Astrocyte (in vitro differentiated cells and primary cell): ENCODE results near the gene SPHK2. TPM values are rescaled to one million over a fixed set of nuclear protein-coding genes. Genes with fewer than 3 reads are reported as not detected.
"Not testable (repeated sequence)": the region's sequence is repeated elsewhere in the genome, so short reads cannot be mapped to it uniquely, and the experiment has no call there.

Experiments
- DNase-seq: peaks from one replicate; pipeline ENCODE4 v3.0.0-alpha.2; 2010; ENCODE audit warnings: low read depth
- FAIRE-seq: peaks from 2 replicates; lab custom pipeline; 2011; peaks lifted over from hg19 to GRCh38; lab: Jason Lieb, UNC
- H2AFZ ChIP-seq: 2 replicates; pipeline ENCODE4 v1.6.0; 2012; ENCODE audit warnings: low read depth, low read length, inconsistent platforms
- H3K27ac ChIP-seq: 2 replicates; pipeline ENCODE4 v1.5.1; 2011; ENCODE audit warnings: low read depth, low read length, inconsistent platforms
- H3K27me3 ChIP-seq: 2 replicates; pipeline ENCODE4 v1.6.0; 2011; ENCODE audit warnings: low read length, inconsistent platforms; ENCODE audit not compliant: insufficient read depth
- H3K36me3 ChIP-seq: 2 replicates; pipeline ENCODE4 v1.5.1; 2011; ENCODE audit warnings: low read length, inconsistent platforms; ENCODE audit not compliant: insufficient read depth
- H3K4me1 ChIP-seq: 2 replicates; pipeline ENCODE4 v1.5.1; 2011; ENCODE audit warnings: low read length, inconsistent platforms; ENCODE audit not compliant: insufficient read depth
- H3K4me2 ChIP-seq: 2 replicates; pipeline ENCODE4 v1.6.0; 2012; ENCODE audit warnings: low read length, inconsistent platforms
- H3K4me3 ChIP-seq: 2 replicates; pipeline ENCODE4 v1.5.1; 2011; ENCODE audit warnings: low read depth, mild to moderate bottlenecking, low read length, inconsistent platforms; ENCODE audit not compliant: insufficient read depth
- H3K79me2 ChIP-seq: 2 replicates; pipeline ENCODE4 v1.6.0; 2012; ENCODE audit warnings: mild to moderate bottlenecking, low read length, inconsistent platforms; ENCODE audit not compliant: insufficient read depth
- H3K9ac ChIP-seq: 2 replicates; pipeline ENCODE4 v1.6.0; 2012; ENCODE audit warnings: mild to moderate bottlenecking, low read length, inconsistent platforms
- H3K9me3 ChIP-seq: 2 replicates; pipeline ENCODE4 v1.5.1; 2012; ENCODE audit warnings: low read depth, mild to moderate bottlenecking, low read length, inconsistent platforms; ENCODE audit not compliant: insufficient read depth
- H4K20me1 ChIP-seq: 2 replicates; pipeline ENCODE4 v1.6.0; 2012; ENCODE audit warnings: low read length, inconsistent platforms; ENCODE audit not compliant: insufficient read depth
- H3K27ac Mint-ChIP-seq: one replicate; pipeline ENCODE4 v1.8.0; 2021; ENCODE audit warnings: mild to moderate bottlenecking, mixed read lengths; ENCODE audit not compliant: unreplicated experiment
- H3K27me3 Mint-ChIP-seq: one replicate; pipeline ENCODE4 v1.8.0; 2021; ENCODE audit warnings: low read depth, mixed read lengths; ENCODE audit not compliant: unreplicated experiment
- H3K36me3 Mint-ChIP-seq: one replicate; pipeline ENCODE4 v1.8.0; 2021; ENCODE audit warnings: low read depth, mixed read lengths; ENCODE audit not compliant: unreplicated experiment
- H3K4me1 Mint-ChIP-seq: one replicate; pipeline ENCODE4 v1.8.0; 2021; ENCODE audit warnings: low read depth, mixed read lengths; ENCODE audit not compliant: unreplicated experiment
- H3K4me3 Mint-ChIP-seq: one replicate; pipeline ENCODE4 v1.8.0; 2021; ENCODE audit warnings: mild to moderate bottlenecking, moderate library complexity, mixed read lengths; ENCODE audit not compliant: unreplicated experiment
- H3K9me3 Mint-ChIP-seq: one replicate; pipeline ENCODE4 v1.8.0; 2021; ENCODE audit warnings: mild to moderate bottlenecking, mixed read lengths; ENCODE audit not compliant: unreplicated experiment
- EZH2 ChIP-seq: IDR thresholded peaks from 2 replicates; pipeline ENCODE4 v1.6.1; 2012; ENCODE audit warnings: mild to moderate bottlenecking, low read length, inconsistent platforms; ENCODE audit not compliant: insufficient read depth
- total RNA-seq: library from RNA; stranded (reverse); gene quantifications from 2 replicates; pipeline ENCODE4 v1.2.1, GENCODE V29; 2021
- TF ChIP-seq, protein P1 (sequence below): IDR thresholded peaks from 2 replicates; pipeline ENCODE4 v1.5.1; 2011; ENCODE audit warnings: low read depth, mild to moderate bottlenecking, inconsistent platforms, low read length, moderate library complexity; ENCODE audit not compliant: insufficient read depth

The SPHK2 gene
- total RNA-seq, 1 donor from 2014 or later: 29.4 TPM

DNA sequence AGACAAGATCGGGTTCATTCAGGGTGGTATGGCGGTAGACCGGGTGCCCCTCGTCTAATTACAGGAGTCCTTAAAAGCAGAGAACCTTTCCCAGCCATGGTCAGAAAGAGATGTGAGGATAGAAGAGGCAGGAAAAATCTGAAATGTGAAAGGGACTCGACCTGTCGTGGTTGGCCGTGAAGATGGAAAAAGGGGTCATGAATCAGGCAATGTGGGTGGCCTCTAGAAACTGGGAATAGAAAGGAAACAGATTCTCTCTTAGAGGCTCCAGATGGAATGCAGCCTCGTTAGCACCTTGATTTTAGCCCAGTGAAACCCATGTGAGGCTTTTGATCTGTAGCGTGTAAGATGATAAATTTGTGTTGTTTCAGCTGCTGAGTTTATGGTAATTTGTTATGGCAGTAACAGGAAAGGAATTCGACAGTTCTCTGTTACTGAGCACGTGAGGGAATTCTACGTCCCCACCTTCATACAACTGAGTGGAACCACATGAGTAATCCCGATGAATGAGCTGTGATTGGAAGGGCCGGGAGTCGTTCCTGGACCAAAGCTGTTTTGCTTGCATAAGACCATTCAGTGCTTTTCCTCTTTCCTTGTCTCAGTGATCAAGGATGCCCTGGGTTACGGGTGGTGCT, 37.7 kb downstream of the SPHK2 start:
- FAIRE-seq: peak; percentile 85
- no peaks in the 10 kb centered on the region for H4K20me1 ChIP-seq
- H3K4me1 Mint-ChIP-seq: peaks cover 6% of the 10 kb centered on the region
- no peak overlapping the region for H3K4me3 ChIP-seq
- H3K27me3 Mint-ChIP-seq: peaks cover 3% of the 10 kb centered on the region
- no peaks in the 10 kb centered on the region for H3K79me2 ChIP-seq
- H3K4me3 Mint-ChIP-seq: no peak overlapping the region
- TF ChIP-seq, protein P1, sequence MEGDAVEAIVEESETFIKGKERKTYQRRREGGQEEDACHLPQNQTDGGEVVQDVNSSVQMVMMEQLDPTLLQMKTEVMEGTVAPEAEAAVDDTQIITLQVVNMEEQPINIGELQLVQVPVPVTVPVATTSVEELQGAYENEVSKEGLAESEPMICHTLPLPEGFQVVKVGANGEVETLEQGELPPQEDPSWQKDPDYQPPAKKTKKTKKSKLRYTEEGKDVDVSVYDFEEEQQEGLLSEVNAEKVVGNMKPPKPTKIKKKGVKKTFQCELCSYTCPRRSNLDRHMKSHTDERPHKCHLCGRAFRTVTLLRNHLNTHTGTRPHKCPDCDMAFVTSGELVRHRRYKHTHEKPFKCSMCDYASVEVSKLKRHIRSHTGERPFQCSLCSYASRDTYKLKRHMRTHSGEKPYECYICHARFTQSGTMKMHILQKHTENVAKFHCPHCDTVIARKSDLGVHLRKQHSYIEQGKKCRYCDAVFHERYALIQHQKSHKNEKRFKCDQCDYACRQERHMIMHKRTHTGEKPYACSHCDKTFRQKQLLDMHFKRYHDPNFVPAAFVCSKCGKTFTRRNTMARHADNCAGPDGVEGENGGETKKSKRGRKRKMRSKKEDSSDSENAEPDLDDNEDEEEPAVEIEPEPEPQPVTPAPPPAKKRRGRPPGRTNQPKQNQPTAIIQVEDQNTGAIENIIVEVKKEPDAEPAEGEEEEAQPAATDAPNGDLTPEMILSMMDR: no peak
- no peak for TF ChIP-seq EZH2
- no peaks in the 10 kb centered on the region for H3K27me3 ChIP-seq
- H2AFZ ChIP-seq: no peak overlapping the region
- H3K27ac Mint-ChIP-seq: no peak overlapping the region
- H3K36me3 Mint-ChIP-seq: peaks cover 2% of the 10 kb centered on the region
- peaks cover 16% of the 10 kb centered on the region for H3K4me1 ChIP-seq
- H3K36me3 ChIP-seq: no peaks in the 10 kb centered on the region
- H3K4me2 ChIP-seq: peak overlapping the region; percentile 70
- H3K9me3 Mint-ChIP-seq: no peaks in the 10 kb centered on the region
- peak; percentile 93 for DNase-seq
- peak overlapping the region; percentile 43 for H3K9ac ChIP-seq
- H3K27ac ChIP-seq: peak overlapping the region; percentile 66
- no peaks in the 10 kb centered on the region for H3K9me3 ChIP-seq

DNA sequence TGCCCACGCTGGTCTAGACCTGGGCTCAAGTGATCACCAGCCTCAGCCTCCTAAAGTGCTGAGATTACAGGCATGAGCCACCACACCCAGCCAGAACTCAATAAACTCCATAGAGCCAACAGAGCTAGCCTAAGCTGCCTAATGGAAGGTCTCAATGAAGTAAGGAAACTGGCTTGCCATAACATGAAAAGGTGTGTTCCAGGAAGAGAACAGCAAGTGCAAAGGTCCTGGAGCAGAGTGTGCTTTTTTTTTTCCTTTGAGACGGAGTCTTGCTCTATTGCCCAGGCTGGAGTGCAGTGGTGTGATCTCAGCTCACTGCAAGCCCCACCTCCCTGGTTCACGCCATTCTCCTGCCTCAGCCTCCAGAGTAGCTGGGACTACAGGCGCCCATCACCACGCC, 38.5 kb downstream of the SPHK2 start:
- not testable (repeated sequence) for H3K27me3 ChIP-seq, H3K9me3 ChIP-seq, H3K4me2 ChIP-seq, H3K9ac ChIP-seq, H3K27me3 Mint-ChIP-seq, FAIRE-seq, DNase-seq, H3K4me3 Mint-ChIP-seq, H4K20me1 ChIP-seq, H3K27ac Mint-ChIP-seq, H3K4me3 ChIP-seq, H3K36me3 Mint-ChIP-seq, H3K9me3 Mint-ChIP-seq, H3K4me1 Mint-ChIP-seq, H2AFZ ChIP-seq, H3K79me2 ChIP-seq, H3K36me3 ChIP-seq
- peak overlapping the region; percentile 11 for H3K27ac ChIP-seq
- peaks cover 16% of the 10 kb centered on the region for H3K4me1 ChIP-seq

DNA sequence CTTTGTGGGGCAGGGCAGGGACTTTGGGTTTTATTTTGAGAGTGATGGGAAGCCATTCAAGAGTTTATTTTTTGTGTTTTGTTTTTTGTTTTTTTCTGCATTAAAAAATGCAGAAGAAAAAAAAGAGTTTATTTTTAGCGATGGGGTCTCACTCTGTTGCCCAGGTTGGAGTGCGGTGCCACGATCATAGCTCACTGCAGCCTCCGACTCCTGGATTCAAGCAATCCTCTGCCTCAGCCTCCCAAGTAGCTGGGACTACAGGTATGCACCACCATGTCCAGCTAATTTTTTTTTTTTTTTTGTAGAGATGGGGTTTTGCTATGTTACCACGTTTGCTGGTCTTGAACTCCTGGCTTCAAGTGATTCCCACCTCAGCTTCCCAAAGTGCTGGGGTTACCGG, 39.2 kb downstream of the SPHK2 start:
- FAIRE-seq (no peak), DNase-seq (no peak)
- no peaks in the 10 kb centered on the region for H3K36me3 ChIP-seq
- no peaks in the 10 kb centered on the region for H3K79me2 ChIP-seq
- TF ChIP-seq EZH2: no peak
- TF ChIP-seq, protein P1: no peak
- H2AFZ ChIP-seq: no peak overlapping the region
- H3K9me3 ChIP-seq: no peaks in the 10 kb centered on the region
- no peak overlapping the region for H3K9ac ChIP-seq
- no peak overlapping the region for H3K27ac Mint-ChIP-seq
- H3K36me3 Mint-ChIP-seq: peaks cover 2% of the 10 kb centered on the region
- H3K4me3 ChIP-seq: no peak overlapping the region
- H3K4me3 Mint-ChIP-seq: no peak overlapping the region
- peaks cover 3% of the 10 kb centered on the region for H3K27me3 Mint-ChIP-seq
- no peaks in the 10 kb centered on the region for H3K27me3 ChIP-seq
- H3K4me1 Mint-ChIP-seq: peaks cover 6% of the 10 kb centered on the region
- H3K27ac ChIP-seq: no peak overlapping the region
- peaks cover 16% of the 10 kb centered on the region for H3K4me1 ChIP-seq
- H3K9me3 Mint-ChIP-seq: no peaks in the 10 kb centered on the region
- H3K4me2 ChIP-seq: no peak overlapping the region
- H4K20me1 ChIP-seq: no peaks in the 10 kb centered on the region
